ENCODE measurements around the gene ZAR1L. TPM values are rescaled to one million over a fixed set of nuclear protein-coding genes. Genes with fewer than 3 reads are reported as not detected.

ZAR1L gene
- total and polyA plus RNA-seq, 4 donors, result not detected

GRCh38 chr13:32316028-32316339 lies 821 bp upstream of the ZAR1L start:
- H3K4me1 ChIP-seq (ENCODE audit: control insufficient read depth in 4 of 4, insufficient read depth in 4 of 4, low read length in 3 of 4), result peaks cover 2 to 6% (median 3%) of the 10 kb centered on the region in 4 donors
- under 1% methylated on average over 13 of the region's 13 CpGs for WGBS
- DNase-seq (ENCODE audit: low spot score), result no peak
- H3K9ac ChIP-seq (ENCODE audit: low read depth in 1 of 2, low read length in 2 of 2), result peak overlapping the region; percentile 88 to 89
- no peaks in the 10 kb centered on the region for H3K9me3 ChIP-seq (ENCODE audit: control insufficient read depth in 4 of 4, low read length in 3 of 4)
- H3K27me3 ChIP-seq (ENCODE audit: control insufficient read depth in 4 of 4, insufficient read depth in 4 of 4, low read length in 3 of 4), result no peaks in the 10 kb centered on the region
- peak overlapping the region; percentile 73 to 92 (median 88) for H3K4me3 ChIP-seq (ENCODE audit: low read depth in 1 of 3, low read length in 3 of 3)
- TF ChIP-seq RXRA (IDR thresholded peaks at IDR 0.05) (no peak), ATF3 (IDR thresholded peaks at IDR 0.05) (peak; percentile 31), REST (IDR thresholded peaks at IDR 0.05) (peak; percentile 30), CTCF (IDR thresholded peaks at IDR 0.05; ENCODE audit: low read depth, low read length, missing input control) (no peak), YY1 (IDR thresholded peaks at IDR 0.05) (peak; percentile 16)
- no peaks in the 10 kb centered on the region for H3K36me3 ChIP-seq (ENCODE audit: control insufficient read depth in 4 of 4, insufficient read depth in 3 of 4, low read depth in 1 of 4, low read length in 3 of 4)
- H3K27ac ChIP-seq (ENCODE audit: low read depth in 1 of 2, low read length in 2 of 2), result peak overlapping the region; percentile 78 to 96

GRCh38 chr13:32314271-32315237 lies 609 bp downstream of the ZAR1L start:
- Histone ChIP-seq H3K4me1 (ENCODE audit: control insufficient read depth in 4 of 4, insufficient read depth in 4 of 4, low read length in 3 of 4) (peaks cover 2 to 6% (median 3%) of the 10 kb centered on the region in 4 donors), H3K27ac (ENCODE audit: low read depth in 1 of 2, low read length in 2 of 2) (peak overlapping the region; percentile 78 to 96)
- 72% methylated on average over 32 of the region's 32 CpGs for WGBS
- TF ChIP-seq HNF4A (conservative IDR thresholded peaks at IDR 0.05), result no peak
- no peak for TF ChIP-seq TAF1 (conservative IDR thresholded peaks at IDR 0.05)
- TF ChIP-seq YY1 (IDR thresholded peaks at IDR 0.05), result no peak
- TF ChIP-seq MAX (IDR thresholded peaks at IDR 0.05), result no peak
- TF ChIP-seq REST (IDR thresholded peaks at IDR 0.05), result no peak
- TF ChIP-seq RXRA (IDR thresholded peaks at IDR 0.05), result no peak
- TF ChIP-seq NR2F2 (IDR thresholded peaks at IDR 0.05), result no peak
- no peak for TF ChIP-seq GABPA (IDR thresholded peaks at IDR 0.05 in 1 of 2, conservative IDR thresholded peaks at IDR 0.05 in 1 of 2)
- TF ChIP-seq SP1 (IDR thresholded peaks at IDR 0.05), result no peak
- no peak for TF ChIP-seq CTCF (IDR thresholded peaks at IDR 0.05; ENCODE audit: low read depth, low read length, missing input control)
- no peak for TF ChIP-seq ZBTB33 (IDR thresholded peaks at IDR 0.05)
- no peak for TF ChIP-seq ATF3 (IDR thresholded peaks at IDR 0.05)
- no peak for TF ChIP-seq EGR1 (IDR thresholded peaks at IDR 0.05; ENCODE audit: low read depth in 2 of 2)
- TF ChIP-seq HNF4G (IDR thresholded peaks at IDR 0.05), result no peak

More at GRCh38 chr13:32314271-32315237, 609 bp downstream of the ZAR1L start:
- peak; percentile 67 for DNase-seq (ENCODE audit: low spot score)
- H3K36me3 ChIP-seq (ENCODE audit: control insufficient read depth in 4 of 4, insufficient read depth in 3 of 4, low read depth in 1 of 4, low read length in 3 of 4), result no peaks in the 10 kb centered on the region
- H3K9me3 ChIP-seq (ENCODE audit: control insufficient read depth in 4 of 4, low read length in 3 of 4), result no peaks in the 10 kb centered on the region
- H3K27me3 ChIP-seq (ENCODE audit: control insufficient read depth in 4 of 4, insufficient read depth in 4 of 4, low read length in 3 of 4), result no peaks in the 10 kb centered on the region
- peak overlapping the region; percentile 73 to 92 (median 88) for H3K4me3 ChIP-seq (ENCODE audit: low read depth in 1 of 3, low read length in 3 of 3)
- H3K9ac ChIP-seq (ENCODE audit: low read depth in 1 of 2, low read length in 2 of 2), result peak overlapping the region; percentile 88
